22Rv1 (cell line): ENCODE data around the gene WWOX.

ENCODE experiments used
- H3K27ac ChIP-seq: fragments of 450-650 bp; 2 replicates; pipeline ENCODE4 v1.5.1; 2017
- ZFX ChIP-seq: fragments of 450-650 bp; IDR thresholded peaks from 2 replicates; pipeline ENCODE4 v1.6.1; 2017; ENCODE audit warnings: antibody characterized with exemption, borderline replicate concordance
- TF ChIP-seq, protein P1 (sequence below): fragments of 450-650 bp; IDR thresholded peaks from 2 replicates; pipeline ENCODE4 v1.5.1; 2017; ENCODE audit warnings: mild to moderate bottlenecking

WWOX gene

GRCh38 chr16:78695391-78695790 lies 595.9 kb downstream of the WWOX start:
- TF ChIP-seq ZFX = no peak
- TF ChIP-seq, protein P1, sequence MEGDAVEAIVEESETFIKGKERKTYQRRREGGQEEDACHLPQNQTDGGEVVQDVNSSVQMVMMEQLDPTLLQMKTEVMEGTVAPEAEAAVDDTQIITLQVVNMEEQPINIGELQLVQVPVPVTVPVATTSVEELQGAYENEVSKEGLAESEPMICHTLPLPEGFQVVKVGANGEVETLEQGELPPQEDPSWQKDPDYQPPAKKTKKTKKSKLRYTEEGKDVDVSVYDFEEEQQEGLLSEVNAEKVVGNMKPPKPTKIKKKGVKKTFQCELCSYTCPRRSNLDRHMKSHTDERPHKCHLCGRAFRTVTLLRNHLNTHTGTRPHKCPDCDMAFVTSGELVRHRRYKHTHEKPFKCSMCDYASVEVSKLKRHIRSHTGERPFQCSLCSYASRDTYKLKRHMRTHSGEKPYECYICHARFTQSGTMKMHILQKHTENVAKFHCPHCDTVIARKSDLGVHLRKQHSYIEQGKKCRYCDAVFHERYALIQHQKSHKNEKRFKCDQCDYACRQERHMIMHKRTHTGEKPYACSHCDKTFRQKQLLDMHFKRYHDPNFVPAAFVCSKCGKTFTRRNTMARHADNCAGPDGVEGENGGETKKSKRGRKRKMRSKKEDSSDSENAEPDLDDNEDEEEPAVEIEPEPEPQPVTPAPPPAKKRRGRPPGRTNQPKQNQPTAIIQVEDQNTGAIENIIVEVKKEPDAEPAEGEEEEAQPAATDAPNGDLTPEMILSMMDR = no peak

GRCh38 chr16:78696797-78697196 lies 597.3 kb downstream of the WWOX start:
- no peak overlapping the region for H3K27ac ChIP-seq
- TF ChIP-seq, protein P1 = no peak
- no peak for TF ChIP-seq ZFX

More at GRCh38 chr16:78695391-78695790, 595.9 kb downstream of the WWOX start:
- H3K27ac ChIP-seq = no peak overlapping the region

GRCh38 chr16:78697426-78697825 lies 598.0 kb downstream of the WWOX start:
- no peak for TF ChIP-seq ZFX
- TF ChIP-seq, protein P1 = no peak
- H3K27ac ChIP-seq = no peak overlapping the region

DNA sequence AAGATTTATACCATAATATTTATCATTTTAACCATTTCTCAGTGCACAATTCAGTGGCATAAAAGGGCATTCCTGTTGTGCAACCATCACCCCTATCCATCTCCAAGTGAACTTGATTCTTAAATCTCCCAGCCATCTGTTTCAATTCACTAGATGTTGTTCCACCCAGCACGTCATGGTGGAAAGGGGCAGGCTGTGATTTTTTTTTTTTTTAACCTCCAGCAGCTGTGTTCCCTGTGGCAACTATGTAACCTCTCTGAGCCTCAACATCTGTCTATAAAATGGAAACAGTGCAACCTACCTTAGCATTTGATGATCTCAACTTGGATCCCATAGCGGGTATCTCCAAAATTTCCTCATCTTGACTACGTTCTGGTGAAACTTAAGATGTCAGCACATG lies 604.5 kb downstream of the WWOX start:
- TF ChIP-seq, protein P1 = no peak
- TF ChIP-seq ZFX = no peak
- H3K27ac ChIP-seq = no peak overlapping the region

DNA sequence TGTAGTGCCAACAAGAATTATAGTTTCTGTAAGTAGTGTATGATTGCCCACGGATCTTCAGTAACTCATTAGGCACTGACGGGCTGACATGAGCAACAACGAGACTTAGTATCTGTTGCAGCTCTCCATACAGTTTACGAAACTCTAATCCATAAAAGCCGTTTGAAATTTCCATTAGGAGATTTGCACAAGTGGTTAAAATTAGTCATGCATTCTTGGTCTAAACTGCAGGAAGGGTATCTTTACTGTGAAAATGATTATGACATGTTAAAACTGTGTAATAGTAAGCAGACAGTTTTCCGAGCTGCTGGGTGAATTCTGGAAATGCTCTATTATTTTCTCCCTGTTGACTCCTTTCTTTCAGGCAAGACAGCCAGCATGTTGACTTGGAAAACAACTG lies 605.0 kb downstream of the WWOX start:
- TF ChIP-seq, protein P1 = no peak
- TF ChIP-seq ZFX = no peak
- H3K27ac ChIP-seq = no peak overlapping the region

- TF ChIP-seq, protein P1 = peak; percentile 38
- no peak for TF ChIP-seq ZFX
- no peak overlapping the region for H3K27ac ChIP-seq
Measured at GRCh38 chr16:78705694-78706093, 606.2 kb downstream of the WWOX start.

- H3K27ac ChIP-seq = no peak overlapping the region
- TF ChIP-seq, protein P1 = no peak
- no peak for TF ChIP-seq ZFX
Measured at GRCh38 chr16:78706637-78707036, 607.2 kb downstream of the WWOX start.
